NT2/D1 (cell line): ENCODE results near the gene SNTG2.

Experiments
- SUZ12 ChIP-seq: IDR thresholded peaks from 2 replicates; pipeline ENCODE4 v1.6.1; 2011; ENCODE audit not compliant: insufficient read length, insufficient read depth; ENCODE audit errors: extremely low read depth
- ZNF274 ChIP-seq: IDR thresholded peaks from 2 replicates; pipeline ENCODE4 v1.6.1; 2011; ENCODE audit warnings: mild to moderate bottlenecking, low read depth, low read length

DNA sequence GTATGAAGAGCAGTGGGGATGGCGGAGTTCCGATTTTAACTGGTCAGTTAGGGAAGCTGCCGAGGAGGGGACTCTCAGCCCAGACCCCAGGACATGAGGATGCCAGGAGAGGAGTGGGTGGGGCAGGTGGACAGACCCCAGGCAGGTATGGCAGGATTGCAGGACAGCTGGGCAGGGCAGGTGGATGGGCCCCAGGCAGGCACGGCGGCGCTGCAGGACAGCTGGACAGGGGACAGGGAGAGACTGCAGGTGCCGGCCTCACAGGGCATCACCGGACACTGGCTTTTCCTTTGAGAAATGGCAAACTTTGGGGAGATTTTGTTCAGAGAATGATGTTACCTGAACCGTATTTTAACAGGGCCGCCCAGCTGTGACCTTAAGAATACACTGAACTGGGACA, 127.7 kb downstream of the SNTG2 start:
- no peak for TF ChIP-seq ZNF274
- TF ChIP-seq SUZ12, result no peak
